Right ventricle myocardium inferior (tissue), 1 donor: Measurements from ENCODE around the gene MAPK4. TPM values are rescaled to one million over a fixed set of nuclear protein-coding genes. Genes with fewer than 3 reads are reported as not detected.

Experiments
- ATAC-seq: fragments of 200-7000 bp; cut with Tn5 transposase; one replicate; pipeline ENCODE4 v1.9.1; 2020; ENCODE audit warnings: mild to moderate bottlenecking, moderate library complexity
- DNase-seq: peaks from one replicate; pipeline ENCODE4 v3.0.0; 2021; ENCODE audit errors: missing footprints
- intact Hi-C: fragments of 100-400 bp; cut with DNase I; formaldehyde crosslinking; loops from one replicate; pipeline ENCODE4 v1.11.0; 2022
- total RNA-seq: library from RNA; stranded (reverse); fragmentation: NEBNext Ultra II Directional; extraction: Animal tissue kit (Norgen Biotek cat#: 25700); gene quantifications from one replicate; pipeline ENCODE4 v1.2.1, GENCODE V29; 2021
- donor health status: DM: no; HTN: yes; CAD: no; lungs with severe emphysema.

The MAPK4 gene
- total RNA-seq, 1 donor from 2014 or later = 34.1 TPM

DNA sequence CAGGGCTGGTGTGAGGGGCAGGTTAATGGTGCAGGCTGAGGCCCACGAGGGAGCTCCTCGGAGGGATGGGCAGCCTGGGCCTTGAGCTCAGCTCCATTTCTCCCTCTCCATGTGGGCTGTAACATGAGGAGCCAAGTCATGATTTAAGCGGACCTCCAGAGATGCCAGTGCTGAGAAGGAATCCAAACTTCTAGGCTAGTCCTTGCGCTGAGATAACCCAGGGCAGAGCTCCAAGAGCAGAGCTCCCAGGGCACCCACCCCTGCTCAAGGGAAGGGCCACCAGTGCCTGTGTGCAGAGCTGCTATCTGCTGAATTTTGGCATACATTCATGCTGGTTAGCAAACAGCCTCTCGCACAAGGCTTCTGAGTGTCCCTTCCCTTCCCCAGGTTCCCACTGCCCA lies 164.9 kb downstream of the MAPK4 start:
- DNase-seq = no peak
- peak; percentile 69 for ATAC-seq
- intact Hi-C loops = loop anchor here (5.0 kb wide), 2 partner anchors 57 to 72 kb away; no protein-coding TSS in a partner anchor

DNA sequence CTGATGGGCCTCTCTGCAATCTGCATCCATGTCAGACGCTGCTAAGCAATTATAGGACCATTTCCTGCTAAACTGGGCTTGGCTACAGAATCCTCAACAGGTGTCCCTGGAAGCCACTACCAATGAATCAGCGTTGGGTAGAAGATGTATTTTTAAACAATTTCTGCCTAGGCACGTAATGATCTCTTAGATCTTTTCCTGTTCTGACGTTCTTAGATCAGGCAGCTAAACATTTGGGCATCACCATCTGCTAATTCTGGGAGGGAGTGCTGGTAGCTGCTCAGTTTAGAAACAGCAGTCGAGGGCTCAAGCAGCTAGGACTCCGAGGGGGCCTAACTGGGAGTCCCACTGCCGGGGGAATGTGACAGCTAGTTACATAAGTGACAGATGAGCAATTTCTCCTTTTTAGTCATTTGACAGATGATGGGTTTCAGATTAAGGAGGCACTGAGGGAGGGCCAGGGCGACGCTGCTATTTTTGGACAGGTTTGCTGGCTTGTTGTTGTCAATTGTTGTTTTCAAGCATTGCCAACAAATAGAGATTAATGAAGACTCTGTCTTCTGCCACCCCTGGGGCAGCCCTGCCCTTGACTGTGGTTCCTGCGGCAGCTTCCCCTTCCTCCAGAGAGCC lies 167.2 kb downstream of the MAPK4 start:
- ATAC-seq (no peak), DNase-seq (no peak)
- intact Hi-C loops = loop anchor here (2.0 to 5.0 kb wide), 3 partner anchors 60 to 166 kb away; partner anchors contain the start of gene MAPK4

DNA sequence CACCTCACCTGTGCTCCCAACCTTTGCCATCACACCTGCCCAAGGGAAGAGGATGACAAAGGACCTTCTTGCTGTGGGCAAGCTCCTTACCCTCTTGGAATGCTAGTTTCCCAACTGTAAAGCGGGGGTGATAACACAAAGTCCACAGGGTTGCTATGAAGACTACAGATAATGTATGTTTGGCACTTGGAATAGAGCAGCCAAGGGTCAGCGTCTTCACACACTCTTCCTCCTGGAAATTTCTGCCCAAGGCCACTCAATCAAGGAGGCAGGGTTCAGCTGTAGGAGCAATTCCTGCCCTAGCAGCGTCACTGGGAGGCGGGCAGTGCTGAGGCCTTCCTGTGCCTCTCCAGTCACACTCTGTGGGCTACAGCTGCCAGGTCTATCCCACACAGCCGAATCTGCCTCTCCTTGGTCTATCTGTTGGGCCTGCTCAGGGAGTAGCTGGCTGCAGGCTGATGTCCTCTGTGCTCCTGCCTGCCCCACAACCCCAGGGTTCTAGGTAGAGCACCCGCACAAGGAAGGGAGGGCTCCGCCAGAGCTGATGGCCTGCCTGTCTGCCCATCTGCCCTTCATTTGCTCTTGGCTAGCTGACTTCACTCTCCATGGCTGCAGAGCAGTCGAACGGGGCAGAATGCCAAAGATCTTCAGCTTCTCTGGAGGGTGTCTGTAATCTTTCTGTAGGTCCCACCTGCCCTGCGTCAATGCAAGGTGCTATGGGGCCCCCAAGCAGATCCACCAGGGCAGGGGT lies 168.0 kb downstream of the MAPK4 start:
- intact Hi-C loops = loop anchor here (2.0 to 5.0 kb wide), 3 partner anchors 61 to 167 kb away; partner anchors contain the start of gene MAPK4
- DNase-seq (no peak), ATAC-seq (peak; percentile 53)

DNA sequence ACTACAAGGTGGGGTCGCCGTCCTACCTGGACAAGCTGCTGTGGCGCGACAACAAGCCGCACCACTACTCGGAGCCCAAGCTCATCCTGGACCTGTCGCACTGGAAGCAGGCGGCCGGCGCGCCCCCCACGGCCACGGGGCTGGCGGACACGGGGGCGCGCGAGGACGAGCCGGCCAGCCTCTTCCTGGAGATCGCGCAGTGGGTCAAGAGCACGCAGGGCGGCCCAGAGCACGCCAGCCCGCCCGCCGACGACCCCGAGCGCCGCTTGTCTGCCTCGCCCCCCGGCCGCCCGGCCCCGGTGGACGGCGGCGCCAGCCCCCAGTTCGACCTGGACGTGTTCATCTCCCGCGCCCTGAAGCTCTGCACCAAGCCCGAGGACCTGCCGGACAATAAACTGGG lies 169.5 kb downstream of the MAPK4 start:
- intact Hi-C loops = loop anchor here (5.0 kb wide), 2 partner anchors 62 to 77 kb away; no protein-coding TSS in a partner anchor
- DNase-seq (no peak), ATAC-seq (no peak)

DNA sequence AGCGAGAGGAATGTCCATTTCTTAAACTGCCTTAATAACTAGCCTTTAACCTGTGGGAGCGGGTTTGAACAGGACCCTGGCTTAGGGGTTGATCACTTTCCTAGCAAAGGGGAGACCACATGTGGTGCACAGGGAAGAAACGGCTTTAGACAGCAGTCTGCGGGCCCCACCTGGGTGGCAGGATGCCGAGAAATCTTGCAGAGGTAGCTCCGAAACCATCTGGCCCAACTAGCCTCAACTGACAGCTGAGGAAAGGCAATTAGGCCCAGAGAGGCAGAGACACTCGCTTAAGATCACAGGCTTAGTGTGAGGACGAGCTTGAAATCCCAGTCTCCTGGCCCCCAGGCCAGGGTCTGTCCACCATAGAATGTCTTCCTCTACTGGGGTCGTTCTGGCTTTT lies 170.1 kb downstream of the MAPK4 start:
- ATAC-seq (no peak), DNase-seq (no peak)
- intact Hi-C loops = loop anchor here (5.0 kb wide), 2 partner anchors 63 to 78 kb away; no protein-coding TSS in a partner anchor

DNA sequence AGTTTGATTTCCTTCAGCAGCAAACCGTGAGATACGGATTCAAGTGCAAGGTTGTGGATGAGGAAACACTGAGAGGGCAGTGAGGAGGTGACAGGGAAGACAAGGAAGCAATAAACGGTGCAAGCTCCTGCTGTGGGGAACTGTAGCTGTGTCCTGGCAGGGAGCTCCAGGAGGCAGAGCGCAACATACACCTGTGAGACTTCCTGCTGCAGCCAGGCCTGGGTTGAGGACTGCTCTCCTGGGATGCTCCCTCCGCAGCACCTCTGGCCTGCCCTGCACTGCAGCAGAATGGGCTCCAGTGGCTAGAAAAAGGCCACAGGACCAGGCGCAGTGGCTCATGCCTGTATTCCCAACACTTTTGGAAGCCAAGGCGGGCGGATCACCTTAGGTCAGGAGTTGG lies 174.5 kb downstream of the MAPK4 start:
- no peak for ATAC-seq
- DNase-seq = no peak
- intact Hi-C loops = no loop called here

DNA sequence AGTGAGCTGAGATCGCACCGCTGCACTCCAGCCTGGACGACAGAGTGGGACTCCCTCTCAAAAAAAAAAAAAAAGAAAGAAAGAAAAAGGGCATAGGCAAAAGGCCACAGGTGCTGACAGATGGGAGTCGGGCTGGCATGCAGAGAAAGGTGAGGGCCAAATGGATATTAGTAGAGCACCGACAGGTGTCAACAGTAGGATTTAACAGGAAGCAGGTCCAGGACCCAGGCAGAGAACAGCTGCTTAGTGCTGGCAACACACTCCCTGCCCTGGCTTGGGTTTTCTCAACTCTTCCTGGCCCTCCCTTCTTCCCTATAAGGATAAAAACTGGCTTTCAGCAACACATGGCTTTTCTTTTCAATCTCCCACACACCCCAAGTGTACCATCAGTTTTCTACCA lies 175.0 kb downstream of the MAPK4 start:
- ATAC-seq = no peak
- DNase-seq = no peak
- intact Hi-C loops = no loop called here

DNA sequence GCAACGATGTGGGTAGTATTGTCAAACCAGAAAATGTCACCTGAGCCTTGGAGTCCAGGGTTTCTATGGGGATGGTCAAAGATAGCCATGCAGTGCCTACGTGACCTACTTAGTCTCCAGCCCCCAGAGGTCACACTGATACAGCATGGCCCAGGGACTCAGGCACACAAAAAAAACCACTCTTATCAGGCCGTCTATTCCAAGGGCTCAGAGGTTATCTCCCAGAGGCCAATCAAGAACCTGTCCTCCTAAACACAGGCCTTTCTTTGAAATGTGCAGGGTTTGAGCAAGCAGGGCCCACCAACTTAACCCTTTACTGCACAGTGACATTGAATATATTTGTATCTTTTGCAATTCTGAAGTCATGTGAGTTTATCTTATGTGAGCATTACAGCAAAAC lies 177.2 kb downstream of the MAPK4 start:
- no peak for DNase-seq
- intact Hi-C loops = no loop called here
- no peak for ATAC-seq

DNA sequence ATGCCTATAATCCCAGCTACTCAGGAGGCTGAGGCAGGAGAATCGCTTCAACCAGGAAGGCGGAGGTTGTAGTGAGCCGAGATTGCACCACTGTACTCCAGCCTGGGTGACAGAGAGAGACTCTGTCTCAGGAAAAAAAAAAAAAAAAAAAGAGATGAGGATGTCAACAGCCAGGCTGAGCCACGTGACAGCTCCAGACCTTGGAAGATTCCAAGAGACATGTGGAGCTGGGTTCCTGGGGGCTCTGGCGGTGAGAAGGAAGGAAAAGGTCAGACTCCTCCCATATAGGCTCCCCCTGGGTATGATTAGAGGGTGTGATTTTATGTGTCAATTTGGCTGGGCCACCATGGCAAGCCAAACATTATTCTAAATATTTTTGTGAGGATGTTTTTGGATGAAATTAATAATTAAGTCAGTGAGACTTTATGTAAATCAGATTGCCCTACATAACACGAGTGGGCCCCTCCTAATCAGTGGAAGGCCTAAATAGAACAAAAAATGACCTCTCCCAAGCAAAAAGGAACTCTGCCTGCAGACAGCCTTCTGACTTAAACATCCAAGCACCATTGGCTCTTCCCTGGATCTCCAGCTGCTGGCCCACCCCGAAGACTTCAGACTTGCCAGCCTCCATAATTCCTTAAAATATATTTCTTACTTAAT lies 178.3 kb downstream of the MAPK4 start:
- no peak for ATAC-seq
- no peak for DNase-seq
- intact Hi-C loops = no loop called here

DNA sequence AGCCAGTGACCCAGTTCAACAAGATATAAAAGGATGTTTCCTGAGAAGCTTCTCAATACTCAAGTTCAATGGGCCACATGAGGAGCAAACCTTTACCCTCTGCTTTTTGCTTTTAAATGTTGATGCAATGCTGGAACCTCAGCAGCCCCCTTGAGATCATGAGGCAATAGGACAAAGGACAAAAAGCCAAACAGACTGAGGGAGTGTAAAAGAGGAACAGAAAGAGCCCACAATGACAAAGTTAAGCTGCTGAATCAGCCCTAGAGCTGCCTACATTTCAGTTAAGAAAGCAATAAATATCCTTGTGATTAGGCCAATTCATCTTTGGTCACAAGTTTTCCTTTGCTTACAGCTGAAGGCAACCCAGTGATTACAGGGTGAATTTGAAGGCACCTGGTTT lies 183.1 kb downstream of the MAPK4 start:
- DNase-seq (no peak), ATAC-seq (no peak)
- intact Hi-C loops = no loop called here

DNA sequence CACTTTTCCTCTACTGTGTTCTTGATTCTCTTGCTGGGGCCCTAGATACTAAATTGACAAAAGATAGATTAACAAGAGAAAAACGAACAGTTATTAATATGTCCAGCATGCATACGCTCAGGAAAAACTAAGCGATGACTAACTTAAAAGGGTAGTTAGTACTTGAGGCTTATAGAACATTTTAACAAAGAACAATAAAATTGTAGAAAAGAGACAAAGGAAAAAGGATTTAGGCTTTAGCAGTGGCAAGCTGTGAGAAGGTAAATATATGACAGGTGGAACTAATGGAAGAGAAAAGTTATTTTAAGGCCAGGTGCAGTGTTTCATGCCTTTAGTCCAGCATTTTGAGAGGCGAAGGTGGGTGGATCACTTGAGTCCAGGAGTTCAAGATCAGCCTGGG lies 184.4 kb downstream of the MAPK4 start:
- ATAC-seq (no peak), DNase-seq (no peak)
- intact Hi-C loops = no loop called here

DNA sequence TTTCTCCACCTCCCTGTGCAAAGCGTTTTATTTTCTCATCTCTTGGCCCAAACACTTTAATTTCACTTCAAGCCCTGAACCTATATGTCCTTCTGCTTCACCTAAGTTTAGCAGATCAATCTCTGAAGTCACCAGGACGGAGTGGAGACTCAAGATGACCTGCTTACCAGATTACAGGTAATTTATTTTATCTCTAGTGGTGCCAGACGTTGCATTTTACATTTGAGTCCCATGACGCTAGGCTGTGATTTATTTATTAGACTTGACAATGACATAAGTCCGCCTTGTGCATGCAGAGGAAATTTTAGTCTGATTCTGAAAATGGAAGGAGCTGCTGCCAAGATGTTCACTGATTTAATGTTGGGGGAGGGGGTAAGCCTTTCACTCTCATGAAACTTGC lies 186.1 kb downstream of the MAPK4 start:
- intact Hi-C loops = no loop called here
- ATAC-seq (no peak), DNase-seq (no peak)

DNA sequence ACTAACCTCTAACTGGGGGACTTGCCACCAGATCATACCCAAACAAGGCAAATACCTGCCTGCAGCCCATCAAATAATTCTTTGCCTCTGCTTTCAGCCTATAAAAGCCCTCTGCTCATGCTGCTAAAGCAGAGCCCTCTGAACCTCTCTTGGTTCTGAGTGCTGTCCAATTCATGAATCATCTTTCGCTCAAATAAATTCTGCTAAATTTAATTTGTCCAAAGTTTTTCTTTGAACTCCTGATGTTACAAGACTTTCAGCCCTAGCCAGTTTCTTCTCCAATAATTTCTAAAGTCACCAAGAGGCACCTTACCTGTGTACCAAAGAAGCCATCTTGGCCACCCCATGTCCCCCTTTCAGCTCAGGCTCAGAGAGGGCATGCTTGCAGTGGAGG lies 188.0 kb downstream of the MAPK4 start:
- DNase-seq = no peak
- ATAC-seq = no peak
- intact Hi-C loops = no loop called here

DNA sequence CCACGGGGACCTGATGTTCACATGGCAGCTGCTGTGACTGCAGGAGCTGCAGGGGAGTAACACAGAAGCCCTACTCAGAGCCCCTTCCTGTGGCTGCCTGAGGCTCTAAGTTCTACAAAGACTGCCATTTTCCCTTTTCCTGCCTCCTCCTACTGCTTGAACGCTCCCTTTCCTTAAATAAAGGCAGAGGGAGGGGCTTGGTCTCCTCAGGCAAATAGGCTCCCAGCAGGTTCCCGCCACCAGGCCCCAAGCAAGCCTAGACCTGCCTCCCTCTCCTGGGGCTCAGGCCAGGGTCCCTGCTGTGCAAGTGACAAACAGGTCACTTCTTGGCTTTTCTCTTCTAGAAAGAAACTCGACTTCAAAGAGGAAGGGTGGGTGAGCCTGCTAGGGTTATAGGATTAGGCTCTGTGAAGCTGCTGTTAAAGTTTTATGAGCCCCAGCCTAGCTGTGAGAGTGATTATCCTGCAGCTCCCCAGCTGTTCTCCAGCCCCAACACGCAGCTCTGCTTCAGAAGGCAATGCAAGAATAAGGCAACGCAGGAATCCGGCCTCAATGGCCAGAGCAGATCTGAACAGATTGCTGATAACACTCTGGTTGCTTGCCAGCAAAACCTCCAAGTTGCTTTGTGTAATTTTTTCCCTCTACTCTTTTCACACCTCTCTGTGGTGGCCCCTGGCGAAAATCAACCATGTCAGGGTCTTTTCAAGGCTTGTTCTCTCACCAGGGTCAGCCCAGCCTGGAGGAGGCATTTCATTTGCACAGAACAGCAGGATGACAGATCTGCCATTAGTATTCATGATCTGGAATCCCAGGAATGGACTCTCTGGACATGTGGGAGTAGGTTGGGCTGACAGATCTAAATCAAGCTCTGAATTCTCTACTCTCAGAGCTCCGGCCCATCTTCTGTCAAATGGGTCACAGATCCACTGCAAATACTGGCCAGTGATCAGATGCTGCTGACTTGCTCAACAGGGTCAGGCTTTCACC lies 188.6 kb downstream of the MAPK4 start:
- ATAC-seq = no peak
- no peak for DNase-seq
- intact Hi-C loops = no loop called here

DNA sequence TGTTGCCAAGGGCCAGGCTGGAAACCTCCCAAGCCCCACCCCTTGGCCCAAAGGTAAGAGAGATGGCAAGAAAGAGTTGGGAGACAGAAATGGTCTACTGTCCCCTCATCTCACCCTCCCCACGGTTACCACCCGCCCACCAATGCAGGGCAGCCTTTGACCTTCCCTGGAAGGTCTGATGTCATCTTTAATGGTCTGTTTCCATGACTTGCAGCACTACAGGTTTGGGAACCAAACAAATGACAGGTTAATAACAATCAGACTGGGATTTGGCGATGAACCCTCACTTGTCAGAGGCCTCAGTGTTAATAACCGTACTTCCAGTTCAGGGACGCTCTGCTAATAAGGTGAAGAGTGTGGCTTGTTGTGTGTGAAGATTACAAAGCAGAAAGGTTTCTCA lies 189.5 kb downstream of the MAPK4 start:
- DNase-seq (no peak), ATAC-seq (no peak)
- intact Hi-C loops = no loop called here

DNA sequence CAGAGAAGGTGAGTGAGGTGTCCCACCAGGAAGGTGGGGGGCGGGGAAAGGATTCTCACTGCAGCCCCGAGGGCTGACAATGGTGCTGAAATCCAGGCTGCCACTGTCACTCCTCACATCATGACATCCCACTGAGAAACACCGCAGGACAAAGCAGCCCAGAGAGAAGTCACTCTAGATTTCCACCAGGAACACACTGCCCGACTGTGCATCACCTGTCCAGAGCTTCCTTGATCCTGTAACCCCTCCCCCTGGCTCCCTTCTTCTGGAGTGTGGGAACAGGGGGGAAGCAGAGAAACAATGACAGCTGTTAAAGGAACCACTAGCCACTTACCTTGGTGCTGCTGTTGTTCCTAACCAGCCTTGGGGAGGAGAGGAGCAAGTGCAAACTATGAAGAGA lies 190.1 kb downstream of the MAPK4 start:
- intact Hi-C loops = no loop called here
- ATAC-seq = no peak
- DNase-seq = no peak

DNA sequence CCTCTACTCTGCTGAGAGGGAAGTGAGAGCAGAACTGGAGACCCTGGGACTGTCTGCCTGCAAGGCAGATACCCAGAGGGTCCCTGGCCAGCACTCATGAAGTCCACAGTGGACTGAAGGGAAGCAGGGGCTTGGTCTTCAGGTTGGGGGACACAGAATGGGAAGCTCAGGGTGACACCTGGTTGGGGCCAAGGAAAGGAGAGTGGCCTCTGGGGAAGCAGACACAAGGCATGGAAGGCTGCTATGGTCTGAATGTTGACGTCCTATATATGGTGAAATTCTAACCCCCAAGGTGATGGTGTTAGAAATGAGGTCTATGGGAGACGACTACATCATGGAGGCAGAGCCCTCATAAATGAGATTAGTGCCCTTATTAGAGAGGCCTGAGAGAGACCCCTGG lies 190.7 kb downstream of the MAPK4 start:
- intact Hi-C loops = no loop called here
- no peak for DNase-seq

DNA sequence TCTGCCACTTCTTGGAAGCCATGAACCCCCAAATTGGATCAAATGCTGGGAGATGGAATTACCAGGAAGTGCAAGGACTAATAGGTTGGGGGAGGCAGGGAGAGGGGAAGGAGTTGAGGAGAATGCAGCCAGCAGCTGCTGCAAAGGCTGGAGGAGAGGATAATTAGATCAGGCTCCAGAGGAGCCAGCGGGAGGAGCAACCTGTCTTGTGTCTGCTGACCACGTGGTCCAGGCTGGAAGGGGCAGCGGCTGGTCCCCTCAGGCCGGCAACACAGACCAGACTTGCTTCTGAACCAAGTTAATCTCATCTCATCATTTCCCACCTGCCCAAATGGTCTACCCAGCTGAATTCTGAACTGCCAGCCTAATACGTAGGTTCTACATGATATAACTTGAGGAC lies 191.6 kb downstream of the MAPK4 start:
- no peak for DNase-seq
- no peak for ATAC-seq
- intact Hi-C loops = no loop called here

More for the DNA sequence above, 190.7 kb downstream of the MAPK4 start:
- no peak for ATAC-seq

DNA sequence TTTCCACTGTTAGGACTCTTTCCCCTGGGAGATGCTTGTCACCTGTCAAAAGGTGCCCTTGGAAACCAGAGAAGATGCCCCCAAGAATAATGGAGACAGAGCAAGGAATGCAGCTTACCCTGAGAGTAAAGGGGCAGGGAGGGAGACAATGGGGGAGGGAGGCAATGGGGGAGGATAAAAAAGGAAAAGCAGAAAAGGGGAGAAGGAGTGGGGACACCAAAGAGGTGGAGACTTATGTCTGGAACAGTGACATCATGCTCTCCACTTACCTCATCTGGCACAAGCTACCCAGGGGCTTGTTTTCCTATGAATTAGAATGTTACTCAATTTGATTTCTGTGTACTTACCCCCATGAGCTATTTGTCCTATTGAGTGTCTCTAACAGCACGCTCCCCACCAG lies 192.1 kb downstream of the MAPK4 start:
- no peak for DNase-seq
- no peak for ATAC-seq
- intact Hi-C loops = no loop called here
